HFFc6 (cell line): ENCODE data around the gene TMCC1. TPM values are rescaled to one million over a fixed set of nuclear protein-coding genes. Genes with fewer than 3 reads are reported as not detected.

Source experiments
- DNase-seq: peaks from one replicate; pipeline ENCODE4 v3.0.0-alpha.2; 2018
- H3K27ac Mint-ChIP-seq: 2 replicates; pipeline ENCODE4 v1.8.0; 2020; ENCODE audit warnings: mild to moderate bottlenecking, mixed read lengths
- H3K27me3 Mint-ChIP-seq: 2 replicates; pipeline ENCODE4 v1.8.0; 2021; ENCODE audit warnings: mild to moderate bottlenecking, moderate library complexity, mixed read lengths; ENCODE audit not compliant: insufficient read depth
- H3K36me3 Mint-ChIP-seq: 2 replicates; pipeline ENCODE4 v1.8.0; 2021; ENCODE audit warnings: low read depth, mixed read lengths
- H3K4me1 Mint-ChIP-seq: 2 replicates; pipeline ENCODE4 v1.8.0; 2020; ENCODE audit warnings: low read depth, mixed read lengths
- H3K4me3 Mint-ChIP-seq: 2 replicates; pipeline ENCODE4 v1.8.0; 2020; ENCODE audit warnings: mild to moderate bottlenecking, moderate library complexity, mixed read lengths
- H3K9me3 Mint-ChIP-seq: 2 replicates; pipeline ENCODE4 v1.8.0; 2020; ENCODE audit warnings: mild to moderate bottlenecking, mixed read lengths
- total RNA-seq, 6 experiments: library from RNA; stranded (reverse); fragmentation: NEBNext Ultra II Directional; extraction: Animal tissue kit (Norgen Biotek cat#: 25700); gene quantifications; 2 replicates in 1 of 6; 3 replicates in 5 of 6; pipeline ENCODE4 v1.2.3, GENCODE V29; 2021
- TF ChIP-seq, protein P1 (sequence below): fragments of 200-600 bp; sonication (generic); IDR thresholded peaks from 2 replicates; pipeline ENCODE4 v1.5.0; 2021; ENCODE audit warnings: antibody characterized with exemption, mild to moderate bottlenecking

TMCC1 gene
- total RNA-seq, 6 experiments from 2014 or later, result 14.3 to 20.8 (median 16.7) TPM

DNA sequence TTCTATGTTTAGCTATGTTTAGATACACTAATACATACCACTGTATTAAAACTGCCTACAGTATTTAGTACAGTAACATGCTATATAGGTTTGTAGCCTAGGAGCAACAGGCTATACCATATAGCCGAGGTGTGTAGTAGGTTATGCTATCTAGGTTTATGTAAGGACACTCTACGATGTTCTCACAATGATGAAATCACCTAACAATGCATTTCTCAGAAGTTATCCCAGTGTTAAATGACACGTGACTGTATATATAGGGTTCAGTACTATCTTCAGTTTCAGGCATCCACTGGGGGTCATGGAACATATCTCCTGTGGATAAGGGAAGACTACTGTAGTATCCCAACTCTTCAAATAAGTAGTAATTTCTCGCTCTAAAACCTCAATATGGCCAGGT is 97.4 kb downstream of the TMCC1 start:
- Mint-ChIP-seq H3K36me3 (0 out of 2 replicates have a peak, but pooled peaks cover 5% of the 10 kb centered on the region), H3K4me3 (no peak overlapping the region), H3K27me3 (no peaks in the 10 kb centered on the region; the same call in 1 of the 2 replicates), H3K27ac (no peak overlapping the region), H3K9me3 (no peaks in the 10 kb centered on the region), H3K4me1 (peaks cover 30% of the 10 kb centered on the region)
- TF ChIP-seq, protein P1, sequence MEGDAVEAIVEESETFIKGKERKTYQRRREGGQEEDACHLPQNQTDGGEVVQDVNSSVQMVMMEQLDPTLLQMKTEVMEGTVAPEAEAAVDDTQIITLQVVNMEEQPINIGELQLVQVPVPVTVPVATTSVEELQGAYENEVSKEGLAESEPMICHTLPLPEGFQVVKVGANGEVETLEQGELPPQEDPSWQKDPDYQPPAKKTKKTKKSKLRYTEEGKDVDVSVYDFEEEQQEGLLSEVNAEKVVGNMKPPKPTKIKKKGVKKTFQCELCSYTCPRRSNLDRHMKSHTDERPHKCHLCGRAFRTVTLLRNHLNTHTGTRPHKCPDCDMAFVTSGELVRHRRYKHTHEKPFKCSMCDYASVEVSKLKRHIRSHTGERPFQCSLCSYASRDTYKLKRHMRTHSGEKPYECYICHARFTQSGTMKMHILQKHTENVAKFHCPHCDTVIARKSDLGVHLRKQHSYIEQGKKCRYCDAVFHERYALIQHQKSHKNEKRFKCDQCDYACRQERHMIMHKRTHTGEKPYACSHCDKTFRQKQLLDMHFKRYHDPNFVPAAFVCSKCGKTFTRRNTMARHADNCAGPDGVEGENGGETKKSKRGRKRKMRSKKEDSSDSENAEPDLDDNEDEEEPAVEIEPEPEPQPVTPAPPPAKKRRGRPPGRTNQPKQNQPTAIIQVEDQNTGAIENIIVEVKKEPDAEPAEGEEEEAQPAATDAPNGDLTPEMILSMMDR, result no peak
- no peak for DNase-seq

DNA sequence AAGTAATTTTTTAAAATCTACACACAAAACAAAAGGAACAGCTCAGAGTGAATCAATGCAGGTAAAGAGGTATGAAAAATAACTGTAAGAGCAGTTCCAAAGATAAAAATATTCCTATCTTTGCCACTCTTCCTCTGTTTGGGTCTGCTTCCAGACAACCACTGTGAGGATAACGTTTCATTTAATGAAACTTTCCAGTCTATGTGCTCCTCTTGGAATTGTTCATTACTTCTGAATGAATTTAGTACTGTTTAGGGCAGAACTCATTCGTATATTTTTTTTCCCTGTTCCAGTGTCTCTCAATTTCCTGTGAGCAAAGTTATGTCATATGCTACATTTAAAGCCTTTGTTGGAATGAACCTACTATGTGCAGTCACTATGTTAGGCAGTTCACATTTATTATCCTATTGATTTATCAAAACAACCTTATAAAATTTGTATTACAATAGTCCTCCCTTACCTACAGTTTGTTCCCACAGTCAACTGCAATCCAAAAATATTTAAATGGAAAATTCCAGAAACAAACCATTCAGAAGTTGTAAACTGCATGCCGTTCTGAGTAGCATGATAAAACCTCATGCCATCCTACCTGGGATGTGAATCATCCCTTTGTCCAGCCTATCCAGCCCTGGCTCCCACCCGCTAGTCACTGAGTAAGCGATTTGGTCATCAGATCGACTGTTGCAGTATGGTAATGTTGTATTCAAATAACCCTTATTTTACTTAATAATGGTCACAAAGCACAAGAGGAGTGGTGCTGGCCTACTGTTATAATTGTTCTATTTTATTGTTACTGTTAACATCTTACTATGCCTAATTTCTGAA is 98.1 kb downstream of the TMCC1 start:
- Mint-ChIP-seq H3K36me3 (0 out of 2 replicates have a peak, but pooled peaks cover 5% of the 10 kb centered on the region), H3K9me3 (no peaks in the 10 kb centered on the region), H3K27ac (no peak overlapping the region), H3K4me3 (no peak overlapping the region), H3K27me3 (no peaks in the 10 kb centered on the region; the same call in 1 of the 2 replicates), H3K4me1 (peaks cover 30% of the 10 kb centered on the region)
- TF ChIP-seq, protein P1, result no peak
- peak; percentile 49 for DNase-seq

DNA sequence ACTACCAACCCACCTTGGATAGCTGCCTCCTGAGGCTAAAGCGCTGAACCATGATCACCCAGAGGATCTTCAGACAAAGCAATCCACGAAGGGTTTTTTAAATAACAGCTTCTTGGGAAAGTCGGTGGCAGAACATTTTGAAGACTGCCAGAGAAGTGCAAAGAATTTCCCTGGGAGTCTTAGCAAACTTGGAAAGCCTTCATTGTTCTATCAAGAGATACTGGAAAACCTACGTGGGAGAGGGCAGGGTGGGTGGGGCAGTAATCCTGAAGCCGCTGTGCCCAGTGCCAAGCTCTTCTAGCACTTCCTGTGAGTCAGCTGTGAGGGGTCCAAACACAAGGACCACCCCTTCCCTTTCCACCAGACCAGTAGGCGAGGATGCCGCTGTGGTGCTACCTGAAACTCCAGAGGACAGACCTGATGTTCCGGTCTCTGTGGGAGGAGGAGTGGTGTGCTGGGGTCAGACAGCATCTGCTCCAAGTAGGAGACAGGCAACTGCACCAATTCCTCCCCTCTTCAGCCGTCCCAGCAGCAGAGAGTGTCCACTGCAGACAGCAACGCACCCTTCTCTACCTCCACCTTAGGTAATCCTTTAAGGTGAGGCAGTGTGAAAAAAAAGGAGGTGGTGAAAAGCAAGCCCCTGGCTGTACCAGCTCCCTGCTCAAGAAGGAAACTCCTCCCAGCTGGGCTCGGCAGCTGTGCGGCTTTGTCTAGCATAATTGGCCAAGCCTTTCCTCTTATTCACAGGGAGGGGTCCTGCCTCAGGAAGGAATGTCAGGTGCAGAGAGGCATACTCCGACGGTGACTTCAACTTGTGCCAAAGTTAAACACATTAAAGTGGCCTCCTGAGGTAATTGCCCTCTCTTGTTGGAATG is 99.0 kb downstream of the TMCC1 start:
- TF ChIP-seq, protein P1, result no peak
- no peak overlapping the region for H3K27ac Mint-ChIP-seq

DNA sequence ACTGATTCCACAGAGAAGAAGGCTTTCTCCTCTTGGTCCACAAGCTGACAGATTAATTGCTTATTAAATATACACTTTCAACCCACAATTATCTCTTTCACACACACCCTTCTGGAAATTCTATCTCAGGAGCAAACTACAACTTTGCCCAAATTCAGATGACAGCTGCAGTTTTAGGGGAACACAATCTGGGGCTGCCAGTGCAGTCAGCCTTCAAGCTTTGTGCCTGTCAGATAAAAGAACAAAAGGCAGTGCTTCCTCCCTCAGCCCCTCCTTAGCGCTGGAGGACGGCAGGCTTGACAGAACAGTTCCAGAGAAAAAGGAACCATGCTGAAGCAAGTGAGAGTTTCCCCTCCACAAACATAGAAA is 99.6 kb downstream of the TMCC1 start:
- no peak overlapping the region for H3K4me3 Mint-ChIP-seq
- DNase-seq, result no peak
- TF ChIP-seq, protein P1, result no peak

More for the DNA sequence above, 99.0 kb downstream of the TMCC1 start:
- 0 out of 2 replicates have a peak, but pooled peaks cover 5% of the 10 kb centered on the region for H3K36me3 Mint-ChIP-seq
- H3K9me3 Mint-ChIP-seq, result no peaks in the 10 kb centered on the region
- H3K27me3 Mint-ChIP-seq, result no peaks in the 10 kb centered on the region; the same call in 1 of the 2 replicates
- DNase-seq, result no peak
- no peak overlapping the region for H3K4me3 Mint-ChIP-seq
- peaks cover 30% of the 10 kb centered on the region for H3K4me1 Mint-ChIP-seq

DNA sequence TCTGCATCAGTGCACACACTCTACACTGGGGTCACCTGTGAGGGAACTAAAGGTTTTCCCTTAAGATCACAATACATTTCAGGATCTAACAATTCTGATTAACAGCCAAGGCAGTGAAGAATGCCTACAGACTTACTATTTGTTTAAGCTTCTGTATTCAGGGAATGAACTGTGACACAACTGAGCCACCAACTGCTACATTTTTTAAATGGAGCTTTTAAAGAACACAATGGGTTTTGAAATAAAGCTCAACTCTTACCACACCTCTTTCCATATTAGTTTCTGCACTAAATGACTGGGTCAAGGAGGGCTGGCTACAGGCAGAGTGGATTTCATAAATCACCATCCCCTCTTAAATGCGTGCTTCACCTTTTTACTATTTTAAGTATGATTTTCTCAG is 100.2 kb downstream of the TMCC1 start:
- Mint-ChIP-seq H3K36me3 (0 out of 2 replicates have a peak, but pooled peaks cover 5% of the 10 kb centered on the region), H3K9me3 (no peaks in the 10 kb centered on the region), H3K27me3 (no peaks in the 10 kb centered on the region; the same call in 1 of the 2 replicates), H3K4me1 (peaks cover 30% of the 10 kb centered on the region), H3K4me3 (no peak overlapping the region), H3K27ac (no peak overlapping the region)
- TF ChIP-seq, protein P1, result no peak
- DNase-seq, result no peak

More for the DNA sequence above, 99.6 kb downstream of the TMCC1 start:
- peaks cover 30% of the 10 kb centered on the region for H3K4me1 Mint-ChIP-seq
- no peaks in the 10 kb centered on the region; the same call in 1 of the 2 replicates for H3K27me3 Mint-ChIP-seq
- H3K36me3 Mint-ChIP-seq, result 0 out of 2 replicates have a peak, but pooled peaks cover 5% of the 10 kb centered on the region
- peak overlapping the region; percentile 16; the same call in 1 of the 2 replicates for H3K27ac Mint-ChIP-seq
- H3K9me3 Mint-ChIP-seq, result no peaks in the 10 kb centered on the region
